DOHH2 (cell line): ENCODE data around the gene PGM2L1.

ENCODE experiments used
- H3F3A ChIP-seq: fragments of 200-600 bp; sonication (generic), shearing (Covaris generic); 2 replicates; pipeline ENCODE4 v1.6.0; 2016; ENCODE audit warnings: antibody characterized with exemption, mild to moderate bottlenecking; ENCODE audit not compliant: control insufficient read depth, insufficient read depth
- H3K27ac ChIP-seq: fragments of 200-600 bp; sonication (generic); 2 replicates; pipeline ENCODE4 v1.5.1; 2014; ENCODE audit warnings: low read depth, mild to moderate bottlenecking, low read length, moderate library complexity
- H3K27me3 ChIP-seq: fragments of 200-600 bp; sonication (generic); 2 replicates; pipeline ENCODE4 v1.6.1; 2014; ENCODE audit warnings: mild to moderate bottlenecking, low read length, mixed read lengths; ENCODE audit not compliant: control insufficient read depth
- H3K36me3 ChIP-seq: fragments of 200-600 bp; sonication (generic); 2 replicates; pipeline ENCODE4 v1.6.1; 2014; ENCODE audit warnings: mild to moderate bottlenecking, low read length, moderate library complexity, mixed read lengths; ENCODE audit not compliant: control insufficient read depth
- H3K4me1 ChIP-seq: fragments of 200-600 bp; sonication (generic); 2 replicates; pipeline ENCODE4 v1.6.1; 2014; ENCODE audit warnings: mild to moderate bottlenecking, low read length, mixed read lengths; ENCODE audit not compliant: control insufficient read depth
- H3K4me2 ChIP-seq: fragments of 200-600 bp; sonication (generic); 2 replicates; pipeline ENCODE4 v1.6.0; 2014; ENCODE audit warnings: mild to moderate bottlenecking, low read length, moderate library complexity
- H3K4me3 ChIP-seq: fragments of 200-600 bp; sonication (generic); 2 replicates; pipeline ENCODE4 v1.5.1; 2014; ENCODE audit warnings: mild to moderate bottlenecking, low read length, mixed read lengths
- H3K79me2 ChIP-seq: fragments of 200-600 bp; sonication (generic); 2 replicates; pipeline ENCODE4 v1.6.1; 2014; ENCODE audit warnings: mild to moderate bottlenecking, low read length, mixed read lengths; ENCODE audit not compliant: control insufficient read depth
- H3K9me2 ChIP-seq: fragments of 200-600 bp; sonication (generic); replicated peaks from 2 replicates; pipeline ENCODE4 v1.6.1; 2014; ENCODE audit warnings: mild to moderate bottlenecking, low read length, mixed read lengths; ENCODE audit not compliant: control insufficient read depth
- H3K9me3 ChIP-seq: fragments of 200-600 bp; sonication (generic); 2 replicates; pipeline ENCODE4 v1.6.1; 2014; ENCODE audit warnings: antibody characterized with exemption, low read length, mixed read lengths; ENCODE audit not compliant: control insufficient read depth, insufficient read depth
- H4K20me1 ChIP-seq: fragments of 200-600 bp; sonication (generic); 2 replicates; pipeline ENCODE4 v1.6.0; 2014; ENCODE audit warnings: low read depth, mild to moderate bottlenecking, antibody characterized with exemption, low read length, moderate library complexity; ENCODE audit not compliant: control insufficient read depth, insufficient read depth
- EZH2phosphoT487 ChIP-seq: fragments of 200-600 bp; sonication (generic); IDR thresholded peaks from 2 replicates; pipeline ENCODE4 v1.6.1; 2017; ENCODE audit warnings: borderline replicate concordance, mild to moderate bottlenecking, antibody characterized with exemption, low read length, moderate library complexity, mixed read lengths
- TF ChIP-seq, protein P1 (sequence below): fragments of 200-600 bp; sonication (generic); IDR thresholded peaks from one replicate; pipeline ENCODE4 v1.5.1; 2014; ENCODE audit warnings: antibody characterized with exemption, mild to moderate bottlenecking, low read depth, low read length; ENCODE audit not compliant: poor library complexity, severe bottlenecking

PGM2L1 gene

DNA sequence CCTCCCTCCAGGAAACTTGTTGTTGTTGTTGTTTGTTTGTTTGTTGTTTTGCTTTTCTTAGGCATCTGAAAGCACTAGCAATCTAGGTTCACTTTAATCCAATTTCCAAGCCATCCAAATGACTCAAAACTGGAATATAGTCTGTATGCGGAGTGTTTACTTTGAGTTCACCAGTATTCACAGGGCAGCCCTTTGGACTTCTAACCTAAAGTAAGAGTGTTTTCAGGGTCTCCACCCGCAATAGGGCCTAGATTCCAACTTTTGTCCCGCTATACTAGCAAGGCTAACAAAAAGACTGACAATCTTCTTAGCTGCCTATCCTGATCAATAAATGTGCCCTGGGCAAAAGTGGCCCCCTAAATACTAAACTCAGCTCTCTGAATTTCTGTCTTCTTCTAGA is 13.6 kb downstream of the PGM2L1 start:
- Histone ChIP-seq H3K4me1 (no peaks in the 10 kb centered on the region), H3K9me2 (no peaks in the 10 kb centered on the region), H3F3A (no peaks in the 10 kb centered on the region), H3K36me3 (no peaks in the 10 kb centered on the region), H3K27ac (no peak overlapping the region), H4K20me1 (no peaks in the 10 kb centered on the region), H3K27me3 (0 out of 2 replicates have a peak, but pooled peaks cover 3% of the 10 kb centered on the region), H3K79me2 (no peaks in the 10 kb centered on the region), H3K4me3 (no peak overlapping the region), H3K9me3 (no peaks in the 10 kb centered on the region), H3K4me2 (no peak overlapping the region)
- TF ChIP-seq, protein P1, sequence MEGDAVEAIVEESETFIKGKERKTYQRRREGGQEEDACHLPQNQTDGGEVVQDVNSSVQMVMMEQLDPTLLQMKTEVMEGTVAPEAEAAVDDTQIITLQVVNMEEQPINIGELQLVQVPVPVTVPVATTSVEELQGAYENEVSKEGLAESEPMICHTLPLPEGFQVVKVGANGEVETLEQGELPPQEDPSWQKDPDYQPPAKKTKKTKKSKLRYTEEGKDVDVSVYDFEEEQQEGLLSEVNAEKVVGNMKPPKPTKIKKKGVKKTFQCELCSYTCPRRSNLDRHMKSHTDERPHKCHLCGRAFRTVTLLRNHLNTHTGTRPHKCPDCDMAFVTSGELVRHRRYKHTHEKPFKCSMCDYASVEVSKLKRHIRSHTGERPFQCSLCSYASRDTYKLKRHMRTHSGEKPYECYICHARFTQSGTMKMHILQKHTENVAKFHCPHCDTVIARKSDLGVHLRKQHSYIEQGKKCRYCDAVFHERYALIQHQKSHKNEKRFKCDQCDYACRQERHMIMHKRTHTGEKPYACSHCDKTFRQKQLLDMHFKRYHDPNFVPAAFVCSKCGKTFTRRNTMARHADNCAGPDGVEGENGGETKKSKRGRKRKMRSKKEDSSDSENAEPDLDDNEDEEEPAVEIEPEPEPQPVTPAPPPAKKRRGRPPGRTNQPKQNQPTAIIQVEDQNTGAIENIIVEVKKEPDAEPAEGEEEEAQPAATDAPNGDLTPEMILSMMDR, result no peak
- TF ChIP-seq EZH2phosphoT487, result no peak

DNA sequence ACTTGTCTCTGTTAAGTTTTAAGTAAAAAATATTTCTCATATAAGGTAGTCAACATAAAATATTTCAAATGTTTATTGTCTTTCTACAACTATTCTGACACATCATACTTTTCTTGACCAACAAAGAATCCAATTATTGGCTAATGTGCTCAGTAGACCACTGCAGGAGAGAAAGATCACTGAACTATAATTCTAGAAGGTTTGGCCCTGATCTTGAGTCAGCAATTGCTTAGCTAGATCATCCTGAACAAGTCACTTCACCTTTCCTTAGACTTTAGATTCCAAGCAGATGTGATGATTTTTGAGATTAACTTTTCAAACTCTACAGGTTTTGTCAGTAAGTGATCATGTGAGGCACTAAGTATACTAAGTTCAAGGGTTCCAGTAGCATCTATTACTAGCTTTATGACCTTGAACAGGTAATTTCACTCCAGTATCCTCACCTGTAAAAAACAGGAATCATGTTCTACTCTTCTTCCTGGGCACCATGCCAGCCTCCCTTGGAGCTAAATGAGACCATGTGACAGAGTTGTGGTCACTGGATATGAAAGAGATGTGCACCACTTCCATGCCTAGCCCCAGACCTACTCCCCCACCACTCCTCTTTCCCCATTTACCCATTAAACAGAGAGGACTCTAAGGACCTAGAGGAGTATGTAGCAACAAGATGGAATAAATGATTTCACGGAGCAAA is 17.3 kb downstream of the PGM2L1 start:
- 0 out of 2 replicates have a peak, but pooled peaks cover 3% of the 10 kb centered on the region for H3K27me3 ChIP-seq
- no peaks in the 10 kb centered on the region for H3K4me1 ChIP-seq
- no peaks in the 10 kb centered on the region for H3K36me3 ChIP-seq
- H3K4me2 ChIP-seq, result no peak overlapping the region
- H4K20me1 ChIP-seq, result no peaks in the 10 kb centered on the region
- no peaks in the 10 kb centered on the region for H3K9me3 ChIP-seq
- no peaks in the 10 kb centered on the region for H3K79me2 ChIP-seq
- TF ChIP-seq EZH2phosphoT487, result no peak
- TF ChIP-seq, protein P1, result no peak
- H3K9me2 ChIP-seq, result no peaks in the 10 kb centered on the region
- H3K27ac ChIP-seq, result no peak overlapping the region
- H3K4me3 ChIP-seq, result no peak overlapping the region
- no peaks in the 10 kb centered on the region for H3F3A ChIP-seq

DNA sequence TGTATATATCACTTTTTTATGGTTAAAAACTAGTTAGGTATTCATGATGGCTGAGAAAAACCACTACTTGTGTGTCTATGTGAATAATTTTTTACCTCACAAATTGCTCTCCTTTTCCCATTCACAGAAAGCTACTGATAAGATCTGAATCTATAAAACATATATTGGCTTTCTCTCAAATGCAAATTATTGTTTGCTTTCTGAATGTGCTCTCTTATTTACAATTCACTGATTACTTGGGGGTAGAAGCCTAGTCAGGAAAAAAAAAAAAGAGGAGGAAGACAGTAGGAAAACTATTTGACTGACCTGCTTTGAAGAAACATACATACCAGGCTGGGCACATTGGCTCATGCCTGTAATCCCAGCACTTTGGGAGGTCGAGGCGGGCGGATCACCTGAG is 20.5 kb downstream of the PGM2L1 start:
- no peak overlapping the region for H3K27ac ChIP-seq
- H3K36me3 ChIP-seq, result no peaks in the 10 kb centered on the region
- TF ChIP-seq, protein P1, result no peak
- TF ChIP-seq EZH2phosphoT487, result no peak
- no peaks in the 10 kb centered on the region for H3K9me2 ChIP-seq
- no peak overlapping the region for H3K4me2 ChIP-seq
- no peaks in the 10 kb centered on the region for H4K20me1 ChIP-seq
- peaks cover 6% of the 10 kb centered on the region; the same call in 1 of the 2 replicates for H3K27me3 ChIP-seq
- H3K4me1 ChIP-seq, result no peaks in the 10 kb centered on the region
- no peaks in the 10 kb centered on the region for H3K9me3 ChIP-seq
- no peak overlapping the region for H3K4me3 ChIP-seq
- H3K79me2 ChIP-seq, result no peaks in the 10 kb centered on the region
- H3F3A ChIP-seq, result no peaks in the 10 kb centered on the region
